ENCODE data around the gene FUT4. TPM values are rescaled to one million over a fixed set of nuclear protein-coding genes. Genes with fewer than 3 reads are reported as not detected.

The FUT4 gene
- total RNA-seq, 1 donor from 2014 or later, result 3.0 TPM

DNA sequence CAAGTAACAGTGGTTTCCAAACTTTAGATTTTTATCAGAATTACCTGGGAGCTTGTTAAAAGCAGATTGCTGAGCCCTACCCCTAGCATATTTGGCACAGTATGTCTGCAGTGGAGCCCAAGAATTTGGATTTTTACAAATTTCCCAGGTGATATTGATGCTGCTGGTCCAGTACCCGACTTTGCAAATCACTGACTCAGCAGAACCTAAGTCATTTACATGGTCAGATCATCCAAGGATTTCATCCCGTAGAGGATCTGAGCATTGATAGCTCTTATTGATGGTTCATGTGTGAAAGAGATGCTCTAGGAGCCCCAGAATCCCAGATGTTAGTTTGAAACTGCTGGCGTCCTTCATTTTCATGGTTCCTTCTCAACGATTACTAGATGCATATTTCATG lies 25.4 kb upstream of the FUT4 start:
- Mint-ChIP-seq H3K4me3 (ENCODE audit: unreplicated experiment) (no peak overlapping the region), H3K9me3 (ENCODE audit: unreplicated experiment) (no peaks in the 10 kb centered on the region), H3K27me3 (ENCODE audit: unreplicated experiment) (peaks cover 25% of the 10 kb centered on the region), H3K36me3 (ENCODE audit: unreplicated experiment) (no peaks in the 10 kb centered on the region), H3K27ac (ENCODE audit: unreplicated experiment) (no peak overlapping the region), H3K4me1 (ENCODE audit: unreplicated experiment) (no peaks in the 10 kb centered on the region)
- TF ChIP-seq, protein P1, sequence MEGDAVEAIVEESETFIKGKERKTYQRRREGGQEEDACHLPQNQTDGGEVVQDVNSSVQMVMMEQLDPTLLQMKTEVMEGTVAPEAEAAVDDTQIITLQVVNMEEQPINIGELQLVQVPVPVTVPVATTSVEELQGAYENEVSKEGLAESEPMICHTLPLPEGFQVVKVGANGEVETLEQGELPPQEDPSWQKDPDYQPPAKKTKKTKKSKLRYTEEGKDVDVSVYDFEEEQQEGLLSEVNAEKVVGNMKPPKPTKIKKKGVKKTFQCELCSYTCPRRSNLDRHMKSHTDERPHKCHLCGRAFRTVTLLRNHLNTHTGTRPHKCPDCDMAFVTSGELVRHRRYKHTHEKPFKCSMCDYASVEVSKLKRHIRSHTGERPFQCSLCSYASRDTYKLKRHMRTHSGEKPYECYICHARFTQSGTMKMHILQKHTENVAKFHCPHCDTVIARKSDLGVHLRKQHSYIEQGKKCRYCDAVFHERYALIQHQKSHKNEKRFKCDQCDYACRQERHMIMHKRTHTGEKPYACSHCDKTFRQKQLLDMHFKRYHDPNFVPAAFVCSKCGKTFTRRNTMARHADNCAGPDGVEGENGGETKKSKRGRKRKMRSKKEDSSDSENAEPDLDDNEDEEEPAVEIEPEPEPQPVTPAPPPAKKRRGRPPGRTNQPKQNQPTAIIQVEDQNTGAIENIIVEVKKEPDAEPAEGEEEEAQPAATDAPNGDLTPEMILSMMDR (IDR thresholded peaks at IDR 0.05), result no peak
- no peak for DNase-seq (ENCODE audit: extremely low spot score, unreplicated experiment)

DNA sequence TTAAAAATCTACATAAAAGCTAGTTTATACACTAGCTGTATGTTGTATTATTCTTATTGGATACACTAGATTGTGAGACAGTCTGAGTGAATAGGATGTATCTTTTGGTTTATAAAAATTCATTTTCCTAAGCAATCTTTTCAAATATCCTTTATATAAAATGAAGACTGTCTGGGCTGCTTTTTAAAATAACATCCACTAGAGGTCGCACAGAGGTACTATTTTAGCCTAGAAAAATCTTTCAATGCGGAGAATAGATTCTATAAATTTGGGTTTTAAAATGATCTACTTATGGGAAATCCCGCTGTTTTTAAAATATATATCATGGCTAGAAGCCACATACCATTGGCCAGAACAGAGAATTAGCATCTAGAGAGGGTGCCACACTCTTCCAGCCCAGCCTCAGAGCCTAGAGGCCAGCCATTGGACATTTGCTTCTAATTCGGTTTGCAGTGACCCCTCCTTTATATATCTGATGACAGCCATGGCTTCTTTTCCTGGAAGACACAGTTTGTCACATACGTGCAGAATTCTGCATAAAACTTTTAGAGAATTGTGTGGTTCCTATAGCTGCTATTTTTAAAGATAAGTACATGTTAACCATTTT lies 24.1 kb upstream of the FUT4 start:
- Mint-ChIP-seq H3K36me3 (ENCODE audit: unreplicated experiment) (no peaks in the 10 kb centered on the region), H3K9me3 (ENCODE audit: unreplicated experiment) (no peaks in the 10 kb centered on the region), H3K4me3 (ENCODE audit: unreplicated experiment) (no peak overlapping the region), H3K27me3 (ENCODE audit: unreplicated experiment) (peaks cover 25% of the 10 kb centered on the region), H3K27ac (ENCODE audit: unreplicated experiment) (no peak overlapping the region), H3K4me1 (ENCODE audit: unreplicated experiment) (no peaks in the 10 kb centered on the region)
- TF ChIP-seq, protein P1 (IDR thresholded peaks at IDR 0.05), result peak; percentile 74
- DNase-seq (ENCODE audit: extremely low spot score, unreplicated experiment), result no peak

DNA sequence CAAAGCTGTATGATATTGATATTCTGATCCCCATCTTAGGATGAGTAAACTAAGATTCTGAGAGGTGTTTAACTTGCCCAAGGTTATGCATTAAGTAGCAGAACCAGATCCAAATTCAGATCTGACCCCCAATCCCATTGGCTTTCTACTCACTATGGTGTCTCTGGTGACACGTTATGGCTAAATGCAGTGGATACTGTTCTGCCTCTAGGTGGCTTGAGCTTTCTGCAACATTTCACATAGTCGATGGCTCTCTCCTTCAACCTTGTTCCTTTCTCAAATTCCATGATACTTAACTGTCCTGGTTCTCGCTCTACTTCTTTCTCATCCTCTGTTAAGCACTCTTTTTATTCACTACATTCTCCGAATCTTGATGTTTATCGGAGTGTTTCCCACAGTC lies 22.0 kb upstream of the FUT4 start:
- no peak overlapping the region for H3K4me3 Mint-ChIP-seq (ENCODE audit: unreplicated experiment)
- H3K36me3 Mint-ChIP-seq (ENCODE audit: unreplicated experiment), result no peaks in the 10 kb centered on the region
- peaks cover 5% of the 10 kb centered on the region for H3K27me3 Mint-ChIP-seq (ENCODE audit: unreplicated experiment)
- H3K9me3 Mint-ChIP-seq (ENCODE audit: unreplicated experiment), result no peaks in the 10 kb centered on the region
- no peak for DNase-seq (ENCODE audit: extremely low spot score, unreplicated experiment)
- H3K27ac Mint-ChIP-seq (ENCODE audit: unreplicated experiment), result no peak overlapping the region
- peaks cover 13% of the 10 kb centered on the region for H3K4me1 Mint-ChIP-seq (ENCODE audit: unreplicated experiment)
- TF ChIP-seq, protein P1 (IDR thresholded peaks at IDR 0.05), result peak; percentile 39

DNA sequence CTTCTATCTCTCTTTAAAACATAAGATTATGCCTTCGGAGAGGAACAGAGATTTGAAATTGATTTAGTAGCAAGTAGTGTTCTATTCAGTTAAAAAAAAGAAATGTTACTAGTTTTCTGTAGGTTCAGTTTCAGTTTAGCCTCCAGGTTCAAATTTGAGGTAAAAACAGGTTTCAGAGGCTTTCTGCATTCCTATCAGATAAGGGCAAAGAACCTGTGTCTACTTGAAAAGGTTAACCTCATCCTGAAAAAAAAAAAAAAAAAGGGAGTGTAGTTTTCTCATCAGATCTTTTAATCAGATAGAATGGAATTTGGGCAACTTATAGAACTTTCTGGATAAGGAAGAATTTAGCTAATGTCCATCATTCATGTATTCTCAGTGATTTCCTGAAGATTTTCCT lies 19.4 kb upstream of the FUT4 start:
- Mint-ChIP-seq H3K36me3 (ENCODE audit: unreplicated experiment) (no peaks in the 10 kb centered on the region), H3K4me1 (ENCODE audit: unreplicated experiment) (peaks cover 13% of the 10 kb centered on the region), H3K27me3 (ENCODE audit: unreplicated experiment) (no peaks in the 10 kb centered on the region), H3K4me3 (ENCODE audit: unreplicated experiment) (no peak overlapping the region), H3K27ac (ENCODE audit: unreplicated experiment) (no peak overlapping the region), H3K9me3 (ENCODE audit: unreplicated experiment) (no peaks in the 10 kb centered on the region)
- DNase-seq (ENCODE audit: extremely low spot score, unreplicated experiment), result no peak
- TF ChIP-seq, protein P1 (IDR thresholded peaks at IDR 0.05), result no peak

DNA sequence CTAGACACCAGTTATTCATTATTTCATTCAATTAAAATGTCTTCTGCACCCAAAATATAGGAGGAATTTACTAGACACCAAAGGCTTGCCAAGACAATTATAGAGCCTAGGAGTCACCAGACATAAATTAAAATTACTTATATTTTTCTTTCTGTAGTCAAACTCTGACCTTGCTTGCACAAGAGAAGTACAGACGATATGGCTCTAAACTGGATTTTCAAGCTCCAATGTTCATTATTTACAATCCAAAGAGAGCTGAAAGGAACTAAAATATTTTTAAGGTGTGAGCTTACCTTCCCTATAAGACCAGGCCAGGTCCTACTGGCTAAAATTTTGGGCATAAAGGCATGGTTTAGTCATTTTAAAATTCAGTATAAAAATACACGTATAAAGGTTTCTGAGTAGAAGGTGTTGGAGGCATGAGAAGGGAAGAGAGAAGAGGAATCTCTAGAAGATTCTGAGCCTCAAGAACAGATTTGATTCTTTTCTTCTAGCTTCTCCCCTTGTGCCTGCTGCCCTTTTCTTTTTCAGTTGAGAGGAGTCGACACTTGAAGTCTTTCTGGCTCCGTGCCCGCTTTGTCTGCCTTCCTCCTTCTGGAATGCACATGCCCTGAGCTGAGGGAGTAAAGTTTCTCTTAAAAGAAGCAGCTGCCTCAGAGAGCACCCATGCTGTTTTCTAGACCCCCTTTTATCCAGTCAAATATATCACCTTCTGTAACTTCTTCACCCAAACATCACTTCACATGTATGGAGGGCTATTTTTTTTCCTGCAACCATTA lies 18.0 kb upstream of the FUT4 start:
- Mint-ChIP-seq H3K4me3 (ENCODE audit: unreplicated experiment) (no peak overlapping the region), H3K4me1 (ENCODE audit: unreplicated experiment) (peaks cover 13% of the 10 kb centered on the region), H3K27me3 (ENCODE audit: unreplicated experiment) (no peaks in the 10 kb centered on the region), H3K9me3 (ENCODE audit: unreplicated experiment) (no peaks in the 10 kb centered on the region), H3K36me3 (ENCODE audit: unreplicated experiment) (no peaks in the 10 kb centered on the region), H3K27ac (ENCODE audit: unreplicated experiment) (peak overlapping the region; percentile 28)
- no peak for DNase-seq (ENCODE audit: extremely low spot score, unreplicated experiment)
- TF ChIP-seq, protein P1 (IDR thresholded peaks at IDR 0.05), result no peak
